SK-N-SH treated with all-trans-retinoic acid at 6 μM for 48 hours (cell line): Measurements from ENCODE around the gene NSD1.

Experiments used
- ARNTL ChIP-seq: fragments of 450-650 bp; formaldehyde crosslinking; IDR thresholded peaks from 2 replicates; pipeline ENCODE4 v1.5.0; 2020; ENCODE audit warnings: low read depth, mild to moderate bottlenecking, moderate library complexity, borderline replicate concordance
- BACH2 ChIP-seq: fragments of 250-450 bp; sonication (Bioruptor Pico); IDR thresholded peaks from 2 replicates; pipeline ENCODE4 v1.9.0; 2021; ENCODE audit warnings: mild to moderate bottlenecking, borderline replicate concordance
- ESRRG ChIP-seq: fragments of 250-450 bp; sonication (Bioruptor Pico); IDR thresholded peaks from 2 replicates; pipeline ENCODE4 v1.6.1; 2021; ENCODE audit warnings: mild to moderate bottlenecking
- OSR1 ChIP-seq: fragments of 250-450 bp; sonication (Bioruptor Pico); IDR thresholded peaks from 2 replicates; pipeline ENCODE4 v1.8.0; 2022; ENCODE audit warnings: moderate library complexity, mild to moderate bottlenecking, inconsistent platforms
- PATZ1 ChIP-seq: fragments of 250-450 bp; sonication (Bioruptor Pico); IDR thresholded peaks from 2 replicates; pipeline ENCODE4 v1.8.0; 2020; ENCODE audit warnings: mild to moderate bottlenecking, moderate library complexity, borderline replicate concordance
- RARB ChIP-seq: fragments of 250-450 bp; sonication (Bioruptor Pico); IDR thresholded peaks from 2 replicates; pipeline ENCODE4 v1.8.0; 2021; ENCODE audit warnings: mild to moderate bottlenecking, moderate library complexity
- TCF4 ChIP-seq: fragments of 250-450 bp; sonication (Bioruptor Pico); IDR thresholded peaks from 2 replicates; pipeline ENCODE4 v1.8.0; 2021; ENCODE audit warnings: mild to moderate bottlenecking, moderate library complexity, borderline replicate concordance
- ZNF565 ChIP-seq: fragments of 450-650 bp; formaldehyde crosslinking; conservative IDR thresholded peaks from 2 replicates; pipeline ENCODE4 v1.5.0; 2020; ENCODE audit warnings: low read depth, mild to moderate bottlenecking, moderate library complexity
- ZNF8 ChIP-seq: fragments of 450-650 bp; formaldehyde crosslinking; IDR thresholded peaks from 2 replicates; pipeline ENCODE4 v1.5.0; 2020; ENCODE audit warnings: mild to moderate bottlenecking, moderate library complexity

GRCh38 chr5:177128551-177128981 is 5.0 kb upstream of the NSD1 start:
- TF ChIP-seq ESRRG: no peak
- no peak for TF ChIP-seq PATZ1
- TF ChIP-seq RARB (CRISPR knock-in tag): no peak
- no peak for TF ChIP-seq ZNF8 (CRISPR knock-in tag)
- no peak for TF ChIP-seq ZNF565 (CRISPR knock-in tag)
- no peak for TF ChIP-seq BACH2 (CRISPR knock-in tag)
- TF ChIP-seq ARNTL (CRISPR knock-in tag): no peak
- no peak for TF ChIP-seq OSR1 (CRISPR knock-in tag)
- no peak for TF ChIP-seq TCF4 (CRISPR knock-in tag)
